ENCODE results near the gene CACNB2. TPM values are rescaled to one million over a fixed set of nuclear protein-coding genes. Genes with fewer than 3 reads are reported as not detected.

CACNB2 gene
- total RNA-seq, 2 donors from 2014 or later, result 5.5 to 17.4 TPM

- intact Hi-C loops (cut with DNase I), result no loop called here
- Histone ChIP-seq H3K27ac (no peak overlapping the region), H3K4me3 (no peak overlapping the region), H3K4me1 (replicated peaks) (no peaks in the 10 kb centered on the region), H3K36me3 (no peaks in the 10 kb centered on the region), H3K9me3 (no peaks in the 10 kb centered on the region), H3K27me3 (replicated peaks; ENCODE audit: insufficient read depth) (no peaks in the 10 kb centered on the region)
- no peak for TF ChIP-seq POLR2AphosphoS5 (IDR thresholded peaks at IDR 0.05)
- TF ChIP-seq CTCF (IDR thresholded peaks at IDR 0.05), result no peak
- no peak for TF ChIP-seq POLR2A (IDR thresholded peaks at IDR 0.05)
- WGBS, result 86% methylated on average over 4 of the region's 4 CpGs
- no peak for DNase-seq (ENCODE audit: low spot score)
Measured at GRCh38 chr10:18409599-18410397, 269.6 kb downstream of the CACNB2 start.

GRCh38 chr10:18414061-18414460, 273.8 kb downstream of the CACNB2 start:
- Histone ChIP-seq H3K4me1 (replicated peaks) (no peaks in the 10 kb centered on the region), H3K27ac (no peak overlapping the region), H3K36me3 (no peaks in the 10 kb centered on the region), H3K27me3 (replicated peaks; ENCODE audit: insufficient read depth) (no peaks in the 10 kb centered on the region), H3K4me3 (no peak overlapping the region), H3K9me3 (no peaks in the 10 kb centered on the region)
- WGBS, result 25% methylated on average over 2 of the region's 2 CpGs
- intact Hi-C loops (cut with DNase I), result no loop called here
- no peak for DNase-seq (ENCODE audit: low spot score)
- no peak for TF ChIP-seq POLR2A (IDR thresholded peaks at IDR 0.05)
- peak; percentile 54 for TF ChIP-seq POLR2AphosphoS5 (IDR thresholded peaks at IDR 0.05)
- no peak for TF ChIP-seq CTCF (IDR thresholded peaks at IDR 0.05)

DNA sequence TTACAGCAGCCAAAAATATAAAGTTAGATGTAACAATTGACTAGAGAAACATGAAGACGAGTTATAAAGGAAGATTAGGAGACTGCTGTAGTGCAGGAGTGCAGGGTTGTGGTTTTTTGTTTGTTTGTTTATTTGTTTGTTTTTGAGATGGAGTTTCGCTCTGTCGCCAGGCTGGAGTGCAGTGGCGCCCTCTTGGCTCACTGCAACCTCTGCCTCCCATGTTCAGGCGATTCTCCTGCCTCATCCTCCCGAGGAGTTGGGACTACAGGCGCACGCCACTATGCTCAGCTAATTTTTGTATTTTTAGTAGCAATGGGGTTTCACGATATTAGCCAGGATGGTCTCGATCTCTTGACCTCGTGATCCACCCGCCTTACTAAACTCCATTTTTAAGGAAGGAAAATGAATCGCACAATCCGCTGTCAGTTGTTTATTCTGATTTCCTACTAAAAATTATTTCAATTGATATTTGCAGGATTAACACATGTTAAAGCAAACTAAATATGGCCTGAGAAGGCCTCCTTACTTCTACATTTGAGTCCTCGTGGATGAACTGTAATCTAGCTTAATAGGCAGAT, 277.8 kb downstream of the CACNB2 start:
- Histone ChIP-seq H3K9me3 (no peaks in the 10 kb centered on the region), H3K4me1 (replicated peaks) (no peaks in the 10 kb centered on the region), H3K4me3 (no peak overlapping the region), H3K36me3 (no peaks in the 10 kb centered on the region), H3K27ac (no peak overlapping the region), H3K27me3 (replicated peaks; ENCODE audit: insufficient read depth) (no peaks in the 10 kb centered on the region)
- intact Hi-C loops (cut with DNase I), result no loop called here
- 82% methylated on average over 15 of the region's 15 CpGs for WGBS
- no peak for DNase-seq (ENCODE audit: low spot score)
- TF ChIP-seq CTCF (IDR thresholded peaks at IDR 0.05) (no peak), POLR2A (IDR thresholded peaks at IDR 0.05) (no peak), POLR2AphosphoS5 (IDR thresholded peaks at IDR 0.05) (no peak)

DNA sequence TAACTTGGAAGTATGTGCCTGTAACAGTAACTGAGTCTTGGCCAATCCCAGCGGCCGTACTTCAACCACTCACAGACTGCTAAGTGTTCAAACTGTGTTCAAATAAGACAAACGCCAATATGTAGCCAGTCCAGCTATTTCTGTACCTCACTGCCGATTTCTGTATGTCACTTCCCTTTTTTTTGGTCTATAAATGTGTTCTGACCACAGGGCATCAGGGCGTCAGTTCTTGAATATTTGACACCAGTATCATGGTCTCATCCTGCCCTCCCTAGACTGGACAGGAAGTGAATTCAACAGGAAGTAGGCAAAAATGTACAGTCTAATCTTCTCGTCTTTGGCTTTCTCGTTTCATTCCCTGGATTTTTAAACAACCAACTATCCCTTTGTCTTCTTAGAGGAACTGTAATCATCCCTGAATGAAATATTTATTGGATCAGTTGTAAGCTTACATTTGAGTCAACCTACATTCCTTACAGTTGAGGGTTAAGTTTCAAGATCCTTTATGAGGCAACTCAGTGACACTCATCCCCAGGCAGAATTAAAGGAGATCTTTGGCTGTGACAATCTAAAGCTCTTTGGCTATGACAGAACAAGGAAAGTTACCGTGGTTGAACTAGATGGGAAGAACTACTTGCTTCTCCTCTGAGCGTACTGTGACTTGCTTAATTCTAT, 278.5 kb downstream of the CACNB2 start:
- Histone ChIP-seq H3K27ac (no peak overlapping the region), H3K4me1 (replicated peaks) (no peaks in the 10 kb centered on the region), H3K9me3 (no peaks in the 10 kb centered on the region), H3K4me3 (no peak overlapping the region), H3K36me3 (no peaks in the 10 kb centered on the region), H3K27me3 (replicated peaks; ENCODE audit: insufficient read depth) (no peaks in the 10 kb centered on the region)
- no peak for DNase-seq (ENCODE audit: low spot score)
- intact Hi-C loops (cut with DNase I), result no loop called here
- WGBS, result 69% methylated on average over 9 of the region's 9 CpGs
- TF ChIP-seq POLR2AphosphoS5 (IDR thresholded peaks at IDR 0.05), result no peak
- no peak for TF ChIP-seq POLR2A (IDR thresholded peaks at IDR 0.05)
- no peak for TF ChIP-seq CTCF (IDR thresholded peaks at IDR 0.05)

Measured in prostate gland (tissue), 2 donors.